Parathyroid adenoma (tissue), 2 donors: Measurements from ENCODE around the gene TBC1D12.

Source experiments
- H2AFZ ChIP-seq: fragments of 300-600 bp; sonication (generic); one replicate; pipeline ENCODE4 v1.7.0; 2017; ENCODE audit warnings: antibody characterized with exemption, mild to moderate bottlenecking
- H3K27ac ChIP-seq: fragments of 300-600 bp; sonication (generic); one replicate; pipeline ENCODE4 v1.7.0; 2017
- H3K27me3 ChIP-seq: fragments of 300-600 bp; sonication (generic); one replicate; pipeline ENCODE4 v1.7.0; 2017; ENCODE audit warnings: low read length; ENCODE audit not compliant: control insufficient read depth, insufficient read depth
- H3K36me3 ChIP-seq: fragments of 300-600 bp; sonication (generic); one replicate; pipeline ENCODE4 v1.7.0; 2017; ENCODE audit warnings: low read length; ENCODE audit not compliant: control insufficient read depth, insufficient read depth
- H3K4me1 ChIP-seq: fragments of 300-600 bp; sonication (generic); one replicate; pipeline ENCODE4 v1.7.0; 2017; ENCODE audit warnings: control low read depth
- H3K4me2 ChIP-seq: fragments of 300-600 bp; sonication (generic); one replicate; pipeline ENCODE4 v1.7.0; 2017; ENCODE audit warnings: low read length
- H3K4me3 ChIP-seq: fragments of 300-600 bp; sonication (generic); one replicate; pipeline ENCODE4 v1.7.0; 2017; ENCODE audit warnings: low read depth, low read length
- H3K79me2 ChIP-seq: fragments of 300-600 bp; sonication (generic); one replicate; pipeline ENCODE4 v1.7.0; 2017; ENCODE audit warnings: control low read depth
- H3K9ac ChIP-seq: fragments of 300-600 bp; sonication (generic); one replicate; pipeline ENCODE4 v1.7.0; 2017; ENCODE audit warnings: mild to moderate bottlenecking
- H3K9me3 ChIP-seq: fragments of 300-600 bp; sonication (generic); one replicate; pipeline ENCODE4 v1.7.0; 2017; ENCODE audit warnings: low read length; ENCODE audit not compliant: control insufficient read depth
- TF ChIP-seq, protein P1 (sequence below): fragments of 300-600 bp; sonication (generic); IDR thresholded peaks from one replicate; pipeline ENCODE4 v1.7.0; 2017; ENCODE audit warnings: antibody characterized with exemption, mild to moderate bottlenecking
- donor health status: primary hyperparathyroidism.

Gene TBC1D12

GRCh38 chr10:94428766-94429707 is 26.7 kb downstream of the TBC1D12 start:
- no peaks in the 10 kb centered on the region for H3K27me3 ChIP-seq
- H3K27ac ChIP-seq = no peak overlapping the region
- H3K4me2 ChIP-seq = peak overlapping the region; percentile 19
- no peaks in the 10 kb centered on the region for H3K36me3 ChIP-seq
- TF ChIP-seq, protein P1, sequence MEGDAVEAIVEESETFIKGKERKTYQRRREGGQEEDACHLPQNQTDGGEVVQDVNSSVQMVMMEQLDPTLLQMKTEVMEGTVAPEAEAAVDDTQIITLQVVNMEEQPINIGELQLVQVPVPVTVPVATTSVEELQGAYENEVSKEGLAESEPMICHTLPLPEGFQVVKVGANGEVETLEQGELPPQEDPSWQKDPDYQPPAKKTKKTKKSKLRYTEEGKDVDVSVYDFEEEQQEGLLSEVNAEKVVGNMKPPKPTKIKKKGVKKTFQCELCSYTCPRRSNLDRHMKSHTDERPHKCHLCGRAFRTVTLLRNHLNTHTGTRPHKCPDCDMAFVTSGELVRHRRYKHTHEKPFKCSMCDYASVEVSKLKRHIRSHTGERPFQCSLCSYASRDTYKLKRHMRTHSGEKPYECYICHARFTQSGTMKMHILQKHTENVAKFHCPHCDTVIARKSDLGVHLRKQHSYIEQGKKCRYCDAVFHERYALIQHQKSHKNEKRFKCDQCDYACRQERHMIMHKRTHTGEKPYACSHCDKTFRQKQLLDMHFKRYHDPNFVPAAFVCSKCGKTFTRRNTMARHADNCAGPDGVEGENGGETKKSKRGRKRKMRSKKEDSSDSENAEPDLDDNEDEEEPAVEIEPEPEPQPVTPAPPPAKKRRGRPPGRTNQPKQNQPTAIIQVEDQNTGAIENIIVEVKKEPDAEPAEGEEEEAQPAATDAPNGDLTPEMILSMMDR = no peak
- no peak overlapping the region for H3K9ac ChIP-seq
- no peak overlapping the region for H2AFZ ChIP-seq
- no peaks in the 10 kb centered on the region for H3K9me3 ChIP-seq
- H3K4me3 ChIP-seq = no peak overlapping the region
- peaks cover 17% of the 10 kb centered on the region for H3K79me2 ChIP-seq
- H3K4me1 ChIP-seq = no peaks in the 10 kb centered on the region

DNA sequence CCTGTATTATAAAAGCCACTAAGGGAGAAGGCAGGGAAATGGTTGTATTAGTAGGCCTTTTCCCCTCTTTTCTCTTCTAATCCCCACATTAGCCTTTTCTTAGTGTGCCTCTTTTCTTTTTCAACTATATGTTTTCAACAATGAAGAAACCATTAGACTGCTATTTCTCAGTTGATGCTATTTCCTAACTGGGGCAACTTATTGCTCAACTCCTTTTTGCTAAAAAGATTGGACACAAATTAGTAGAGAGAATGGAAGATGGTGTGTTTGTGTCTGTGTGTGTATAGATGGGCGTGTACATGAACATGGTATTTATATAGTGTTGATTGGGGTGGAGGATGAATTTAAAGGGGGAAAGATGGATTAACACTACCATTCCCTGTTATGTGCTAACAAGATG is 28.4 kb downstream of the TBC1D12 start:
- TF ChIP-seq, protein P1 = no peak
- no peak overlapping the region for H3K27ac ChIP-seq

GRCh38 chr10:94432443-94432842 is 30.1 kb downstream of the TBC1D12 start:
- Histone ChIP-seq H3K9ac (no peak overlapping the region), H3K9me3 (no peaks in the 10 kb centered on the region), H3K36me3 (no peaks in the 10 kb centered on the region), H3K4me3 (no peak overlapping the region), H3K4me1 (no peaks in the 10 kb centered on the region), H3K27ac (no peak overlapping the region), H3K27me3 (no peaks in the 10 kb centered on the region), H2AFZ (no peak overlapping the region), H3K79me2 (peaks cover 11% of the 10 kb centered on the region), H3K4me2 (no peak overlapping the region)
- TF ChIP-seq, protein P1 = no peak

More for the DNA sequence above, 28.4 kb downstream of the TBC1D12 start:
- no peaks in the 10 kb centered on the region for H3K36me3 ChIP-seq
- no peaks in the 10 kb centered on the region for H3K4me1 ChIP-seq
- no peak overlapping the region for H3K4me3 ChIP-seq
- peaks cover 7% of the 10 kb centered on the region for H3K79me2 ChIP-seq
- H3K27me3 ChIP-seq = no peaks in the 10 kb centered on the region
- no peaks in the 10 kb centered on the region for H3K9me3 ChIP-seq
- no peak overlapping the region for H3K4me2 ChIP-seq
- H3K9ac ChIP-seq = no peak overlapping the region
- no peak overlapping the region for H2AFZ ChIP-seq

- no peaks in the 10 kb centered on the region for H3K36me3 ChIP-seq
- no peaks in the 10 kb centered on the region for H3K27me3 ChIP-seq
- no peak overlapping the region for H3K9ac ChIP-seq
- H2AFZ ChIP-seq = no peak overlapping the region
- no peaks in the 10 kb centered on the region for H3K4me1 ChIP-seq
- no peaks in the 10 kb centered on the region for H3K9me3 ChIP-seq
- H3K79me2 ChIP-seq = peaks cover 13% of the 10 kb centered on the region
- peak overlapping the region; percentile 5 for H3K4me3 ChIP-seq
- H3K4me2 ChIP-seq = no peak overlapping the region
- H3K27ac ChIP-seq = no peak overlapping the region
- TF ChIP-seq, protein P1 = no peak
Measured at GRCh38 chr10:94439275-94439861, 37.0 kb downstream of the TBC1D12 start.
